GM19328 (cell line): Measurements from ENCODE around the gene SNRNP25.

Experiments used
- ATAC-seq: cut with Tn5 transposase; IDR thresholded peaks from one replicate; pipeline ENCODE4 v1.9.1; 2021; ENCODE audit warnings: mild to moderate bottlenecking, moderate library complexity; ENCODE audit not compliant: unreplicated experiment

SNRNP25 gene

GRCh38 chr16:100989-101388 lies 47.4 kb downstream of the SNRNP25 start:
- no peak for ATAC-seq

GRCh38 chr16:101586-101985 lies 48.0 kb downstream of the SNRNP25 start:
- no peak for ATAC-seq

- ATAC-seq = no peak
These were observed 48.6 kb downstream of the SNRNP25 start for GRCh38 chr16:102060-102855.

GRCh38 chr16:104355-104754 lies 50.7 kb downstream of the SNRNP25 start:
- ATAC-seq = no peak

GRCh38 chr16:104928-105327 lies 51.3 kb downstream of the SNRNP25 start:
- no peak for ATAC-seq

- no peak for ATAC-seq
These were observed 51.9 kb downstream of the SNRNP25 start for GRCh38 chr16:105521-105920.

- ATAC-seq = no peak
These were observed 53.1 kb downstream of the SNRNP25 start for GRCh38 chr16:106623-107324.
